ENCODE data around the gene WNT9A. TPM values are rescaled to one million over a fixed set of nuclear protein-coding genes. Genes with fewer than 3 reads are reported as not detected.

WNT9A gene
- total RNA-seq, 1 experiment from 2014 or later = not detected

- ChIA-PET CTCF (no interaction called here), POLR2A (ENCODE audit: low non-redundant PET) (no interaction called here)
- Histone ChIP-seq H3K27ac (ENCODE audit: low read depth, low read length, poor library complexity, severe bottlenecking) (no peak overlapping the region), H3K4me1 (ENCODE audit: insufficient read depth, low read length, poor library complexity, severe bottlenecking) (no peaks in the 10 kb centered on the region), H3K4me3 (ENCODE audit: low read depth, low read length, poor library complexity, severe bottlenecking) (no peak overlapping the region), H3K36me3 (ENCODE audit: insufficient read depth, low read length, poor library complexity, severe bottlenecking) (no peaks in the 10 kb centered on the region), H3K27me3 (replicated peaks; ENCODE audit: insufficient read depth, low read depth, low read length, poor library complexity) (no peaks in the 10 kb centered on the region), H3K9me3 (ENCODE audit: low read depth, low read length, poor library complexity, severe bottlenecking) (no peaks in the 10 kb centered on the region)
- TF ChIP-seq CTCF (conservative IDR thresholded peaks at IDR 0.05; ENCODE audit: low read depth, low read length) (no peak), EZH2 (IDR thresholded peaks at IDR 0.05; ENCODE audit: borderline replicate concordance, low read depth, low read length, poor library complexity, severe bottlenecking) (no peak)
- intact Hi-C loops (cut with micrococcal nuclease; ENCODE audit: unreplicated experiment) = no loop called here
- no peak for DNase-seq (ENCODE audit: low spot score)
- BruUV-seq (replicated peaks) = no TSS peak
These were observed 38.5 kb downstream of the WNT9A start for GRCh38 chr1:227909188-227909587.

DNA sequence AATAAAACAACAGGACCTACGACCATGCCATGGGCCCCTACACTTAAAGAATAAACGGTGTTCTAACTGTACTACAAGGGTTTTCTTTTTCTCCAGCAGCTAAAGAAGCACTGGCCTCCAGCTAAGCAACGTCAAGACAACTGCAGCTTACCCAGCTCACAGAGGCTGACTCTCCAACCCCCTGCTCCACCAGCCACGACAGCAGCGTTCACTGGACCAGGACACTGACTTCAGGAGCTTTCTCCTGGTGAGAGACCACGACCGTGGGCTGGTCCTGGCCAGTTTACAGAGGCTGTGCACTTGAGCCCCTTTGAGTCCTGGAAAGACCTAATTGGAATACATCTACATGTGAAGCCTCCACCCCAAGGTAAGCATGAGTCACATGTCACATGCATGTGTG lies 39.4 kb downstream of the WNT9A start:
- TF ChIP-seq CTCF (conservative IDR thresholded peaks at IDR 0.05; ENCODE audit: low read depth, low read length) (no peak), EZH2 (IDR thresholded peaks at IDR 0.05; ENCODE audit: borderline replicate concordance, low read depth, low read length, poor library complexity, severe bottlenecking) (no peak)
- Histone ChIP-seq H3K4me1 (ENCODE audit: insufficient read depth, low read length, poor library complexity, severe bottlenecking) (no peaks in the 10 kb centered on the region), H3K27me3 (replicated peaks; ENCODE audit: insufficient read depth, low read depth, low read length, poor library complexity) (no peaks in the 10 kb centered on the region), H3K27ac (ENCODE audit: low read depth, low read length, poor library complexity, severe bottlenecking) (no peak overlapping the region), H3K9me3 (ENCODE audit: low read depth, low read length, poor library complexity, severe bottlenecking) (no peaks in the 10 kb centered on the region), H3K36me3 (ENCODE audit: insufficient read depth, low read length, poor library complexity, severe bottlenecking) (no peaks in the 10 kb centered on the region), H3K4me3 (ENCODE audit: low read depth, low read length, poor library complexity, severe bottlenecking) (no peak overlapping the region)
- no TSS peak for BruUV-seq (replicated peaks)
- intact Hi-C loops (cut with micrococcal nuclease; ENCODE audit: unreplicated experiment) = no loop called here
- ChIA-PET CTCF (no interaction called here), POLR2A (ENCODE audit: low non-redundant PET) (no interaction called here)
- DNase-seq (ENCODE audit: low spot score) = no peak

DNA sequence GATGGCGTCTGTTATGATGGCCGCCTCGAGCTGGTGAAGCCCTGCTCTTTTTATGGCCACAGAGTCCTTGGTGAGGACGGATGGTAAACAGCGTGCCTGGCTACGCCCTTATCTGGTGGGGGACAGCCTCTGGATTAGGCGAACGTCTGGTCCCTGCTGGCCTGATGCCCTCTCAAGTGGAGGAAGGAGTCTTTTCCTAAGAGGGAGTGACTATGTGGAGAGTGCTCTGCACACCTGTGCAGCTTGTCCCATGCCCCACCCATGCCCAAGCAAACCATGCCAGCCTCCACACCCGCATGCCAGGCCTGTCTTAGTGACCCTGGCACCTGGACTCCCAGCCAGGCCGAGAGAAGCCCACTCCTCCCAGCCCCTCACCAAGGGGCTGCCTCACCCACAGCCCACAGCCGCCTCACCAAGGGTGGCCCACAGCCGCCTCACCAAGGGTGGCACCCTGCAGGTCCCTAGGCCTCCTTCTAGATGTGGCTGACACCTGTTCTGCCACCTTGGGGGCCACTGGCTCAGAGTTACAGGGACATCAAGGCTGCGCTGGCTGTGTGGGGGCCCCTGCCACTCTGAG lies 40.2 kb downstream of the WNT9A start:
- ChIA-PET CTCF (no interaction called here), POLR2A (ENCODE audit: low non-redundant PET) (no interaction called here)
- Histone ChIP-seq H3K27me3 (replicated peaks; ENCODE audit: insufficient read depth, low read depth, low read length, poor library complexity) (no peaks in the 10 kb centered on the region), H3K36me3 (ENCODE audit: insufficient read depth, low read length, poor library complexity, severe bottlenecking) (no peaks in the 10 kb centered on the region), H3K4me3 (ENCODE audit: low read depth, low read length, poor library complexity, severe bottlenecking) (no peak overlapping the region), H3K9me3 (ENCODE audit: low read depth, low read length, poor library complexity, severe bottlenecking) (no peaks in the 10 kb centered on the region), H3K27ac (ENCODE audit: low read depth, low read length, poor library complexity, severe bottlenecking) (no peak overlapping the region), H3K4me1 (ENCODE audit: insufficient read depth, low read length, poor library complexity, severe bottlenecking) (no peaks in the 10 kb centered on the region)
- TF ChIP-seq EZH2 (IDR thresholded peaks at IDR 0.05; ENCODE audit: borderline replicate concordance, low read depth, low read length, poor library complexity, severe bottlenecking) (no peak), CTCF (conservative IDR thresholded peaks at IDR 0.05; ENCODE audit: low read depth, low read length) (no peak)
- no TSS peak for BruUV-seq (replicated peaks)
- intact Hi-C loops (cut with micrococcal nuclease; ENCODE audit: unreplicated experiment) = no loop called here
- no peak for DNase-seq (ENCODE audit: low spot score)

All from A673 (cell line).